ENCODE results near the gene SULT1A2. TPM values are rescaled to one million over a fixed set of nuclear protein-coding genes. Genes with fewer than 3 reads are reported as not detected.
"Not testable (repeated sequence)": the region's sequence is repeated elsewhere in the genome, so short reads cannot be mapped to it uniquely, and the experiment has no call there.

The SULT1A2 gene
- total RNA-seq, 1 donor = not detected

GRCh38 chr16:28549301-28549899 is 47.5 kb downstream of the SULT1A2 start:
- Histone ChIP-seq H3K4me3 (ENCODE audit: insufficient read depth, low read length) (no peak overlapping the region), H3K36me3 (ENCODE audit: insufficient read depth, low read length) (no peaks in the 10 kb centered on the region), H3K27ac (ENCODE audit: low read depth, low read length) (no peak overlapping the region), H2AFZ (ENCODE audit: low read length) (no peak overlapping the region), H3K9me3 (ENCODE audit: low read depth, low read length) (no peaks in the 10 kb centered on the region), H4K20me1 (ENCODE audit: insufficient read depth, low read length) (no peaks in the 10 kb centered on the region), H3K79me2 (ENCODE audit: insufficient read depth, low read length) (peaks cover under 1% of the 10 kb centered on the region), H3K4me2 (ENCODE audit: insufficient read depth, low read length) (no peak overlapping the region), H3K27me3 (ENCODE audit: insufficient read depth, low read length) (no peaks in the 10 kb centered on the region), H3K4me1 (ENCODE audit: insufficient read depth, low read length) (peaks cover 1% of the 10 kb centered on the region)
- peak; percentile 88 for DNase-seq (ENCODE audit: insufficient read length, low spot score, missing footprints)
- TF ChIP-seq, protein P1, sequence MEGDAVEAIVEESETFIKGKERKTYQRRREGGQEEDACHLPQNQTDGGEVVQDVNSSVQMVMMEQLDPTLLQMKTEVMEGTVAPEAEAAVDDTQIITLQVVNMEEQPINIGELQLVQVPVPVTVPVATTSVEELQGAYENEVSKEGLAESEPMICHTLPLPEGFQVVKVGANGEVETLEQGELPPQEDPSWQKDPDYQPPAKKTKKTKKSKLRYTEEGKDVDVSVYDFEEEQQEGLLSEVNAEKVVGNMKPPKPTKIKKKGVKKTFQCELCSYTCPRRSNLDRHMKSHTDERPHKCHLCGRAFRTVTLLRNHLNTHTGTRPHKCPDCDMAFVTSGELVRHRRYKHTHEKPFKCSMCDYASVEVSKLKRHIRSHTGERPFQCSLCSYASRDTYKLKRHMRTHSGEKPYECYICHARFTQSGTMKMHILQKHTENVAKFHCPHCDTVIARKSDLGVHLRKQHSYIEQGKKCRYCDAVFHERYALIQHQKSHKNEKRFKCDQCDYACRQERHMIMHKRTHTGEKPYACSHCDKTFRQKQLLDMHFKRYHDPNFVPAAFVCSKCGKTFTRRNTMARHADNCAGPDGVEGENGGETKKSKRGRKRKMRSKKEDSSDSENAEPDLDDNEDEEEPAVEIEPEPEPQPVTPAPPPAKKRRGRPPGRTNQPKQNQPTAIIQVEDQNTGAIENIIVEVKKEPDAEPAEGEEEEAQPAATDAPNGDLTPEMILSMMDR (IDR thresholded peaks at IDR 0.05; ENCODE audit: extremely low read depth, low read depth, low read length) = peak; percentile 59

DNA sequence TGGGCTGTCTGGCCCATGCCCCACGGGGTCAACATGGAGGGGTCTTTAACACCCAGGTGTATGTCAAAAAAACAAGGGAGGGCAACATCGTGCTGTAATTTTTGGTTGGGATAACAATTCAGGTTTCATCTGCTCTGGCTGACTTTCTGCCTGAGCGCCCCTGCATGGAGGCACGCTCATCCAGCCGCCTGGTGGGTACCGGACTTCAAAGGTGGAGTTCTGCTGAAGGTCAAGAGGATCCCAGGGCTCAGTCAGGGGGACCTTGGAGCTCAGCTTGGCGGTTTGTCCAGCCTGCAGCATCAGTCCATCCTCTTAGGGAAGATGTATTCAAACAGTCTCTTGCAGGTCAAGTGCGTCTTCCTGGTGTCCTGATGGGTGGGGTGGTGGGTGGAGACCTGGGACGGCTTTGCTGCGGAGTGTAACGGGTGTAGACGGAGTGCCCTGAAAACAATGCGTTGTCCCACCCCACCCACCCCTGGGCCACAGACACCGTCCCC is 48.5 kb downstream of the SULT1A2 start:
- peak; percentile 84 for DNase-seq (ENCODE audit: insufficient read length, low spot score, missing footprints)
- Histone ChIP-seq H3K27me3 (ENCODE audit: insufficient read depth, low read length) (no peaks in the 10 kb centered on the region), H3K4me2 (ENCODE audit: insufficient read depth, low read length) (no peak overlapping the region), H2AFZ (ENCODE audit: low read length) (no peak overlapping the region), H3K9me3 (ENCODE audit: low read depth, low read length) (no peaks in the 10 kb centered on the region), H3K36me3 (ENCODE audit: insufficient read depth, low read length) (no peaks in the 10 kb centered on the region), H3K27ac (ENCODE audit: low read depth, low read length) (no peak overlapping the region), H3K4me3 (ENCODE audit: insufficient read depth, low read length) (no peak overlapping the region), H3K79me2 (ENCODE audit: insufficient read depth, low read length) (no peaks in the 10 kb centered on the region), H4K20me1 (ENCODE audit: insufficient read depth, low read length) (no peaks in the 10 kb centered on the region), H3K4me1 (ENCODE audit: insufficient read depth, low read length) (no peaks in the 10 kb centered on the region)
- TF ChIP-seq, protein P1 (IDR thresholded peaks at IDR 0.05; ENCODE audit: extremely low read depth, low read depth, low read length) = no peak

DNA sequence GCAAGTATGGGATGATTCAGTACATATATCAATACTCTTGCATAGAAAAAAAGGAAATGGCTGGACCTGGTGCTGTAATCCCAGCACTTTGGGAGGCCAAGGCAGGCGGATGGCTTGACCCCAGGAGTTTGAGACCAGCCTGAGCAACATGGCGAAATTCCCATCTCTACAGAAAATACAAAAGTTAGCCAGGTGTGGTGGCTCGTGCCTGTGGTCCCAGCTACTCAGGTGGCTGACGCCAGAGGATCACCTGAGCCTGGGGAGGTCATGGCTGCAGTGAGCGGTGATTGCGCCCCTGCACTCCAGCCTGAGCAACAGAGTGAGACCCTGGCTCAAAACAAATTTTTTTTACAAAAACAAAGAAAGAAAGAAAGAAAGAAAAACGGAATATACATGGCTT is 50.2 kb downstream of the SULT1A2 start:
- no peaks in the 10 kb centered on the region for H3K79me2 ChIP-seq (ENCODE audit: insufficient read depth, low read length)
- H2AFZ ChIP-seq (ENCODE audit: low read length) = no peak overlapping the region
- DNase-seq (ENCODE audit: insufficient read length, low spot score, missing footprints) = no peak
- no peaks in the 10 kb centered on the region for H3K4me1 ChIP-seq (ENCODE audit: insufficient read depth, low read length)
- H4K20me1 ChIP-seq (ENCODE audit: insufficient read depth, low read length) = no peaks in the 10 kb centered on the region
- no peaks in the 10 kb centered on the region for H3K9me3 ChIP-seq (ENCODE audit: low read depth, low read length)
- no peaks in the 10 kb centered on the region for H3K36me3 ChIP-seq (ENCODE audit: insufficient read depth, low read length)
- H3K4me2 ChIP-seq (ENCODE audit: insufficient read depth, low read length) = no peak overlapping the region
- H3K27me3 ChIP-seq (ENCODE audit: insufficient read depth, low read length) = no peaks in the 10 kb centered on the region
- no peak overlapping the region for H3K4me3 ChIP-seq (ENCODE audit: insufficient read depth, low read length)
- TF ChIP-seq, protein P1 (IDR thresholded peaks at IDR 0.05; ENCODE audit: extremely low read depth, low read depth, low read length) = no peak
- no peak overlapping the region for H3K27ac ChIP-seq (ENCODE audit: low read depth, low read length)

DNA sequence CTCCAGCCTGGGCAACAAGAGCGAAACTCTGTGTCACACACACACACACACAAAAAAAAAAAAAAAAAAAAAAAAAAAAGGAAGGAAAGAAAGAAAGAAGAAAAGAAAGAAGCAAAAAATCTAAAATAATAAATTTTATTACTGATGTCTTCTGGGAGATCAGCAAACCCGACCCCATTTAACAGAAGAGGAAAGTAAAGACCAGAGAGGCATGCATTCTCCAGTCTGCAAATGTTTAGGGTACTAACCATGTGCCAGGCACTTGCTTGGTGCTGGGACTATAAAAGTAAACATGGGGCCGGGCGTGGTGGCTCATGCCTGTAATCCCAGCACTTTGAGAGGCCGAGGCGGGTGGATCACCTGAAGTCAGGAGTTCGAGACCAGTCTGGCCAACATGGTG is 50.9 kb downstream of the SULT1A2 start:
- DNase-seq (ENCODE audit: insufficient read length, low spot score, missing footprints); H2AFZ ChIP-seq (ENCODE audit: low read length); H3K9me3 ChIP-seq (ENCODE audit: low read depth, low read length); H3K36me3 ChIP-seq (ENCODE audit: insufficient read depth, low read length); H3K4me3 ChIP-seq (ENCODE audit: insufficient read depth, low read length); H3K79me2 ChIP-seq (ENCODE audit: insufficient read depth, low read length); H4K20me1 ChIP-seq (ENCODE audit: insufficient read depth, low read length); H3K27me3 ChIP-seq (ENCODE audit: insufficient read depth, low read length); H3K27ac ChIP-seq (ENCODE audit: low read depth, low read length); H3K4me1 ChIP-seq (ENCODE audit: insufficient read depth, low read length); H3K4me2 ChIP-seq (ENCODE audit: insufficient read depth, low read length): not testable (repeated sequence)

Data from osteoblast (primary cell).